Putamen (tissue), 1 donor: ENCODE data around the gene MAGI3.
"Not testable (repeated sequence)": the region's sequence is repeated elsewhere in the genome, so short reads cannot be mapped to it uniquely, and the experiment has no call there.

Source experiments
- DNase-seq: peaks from one replicate; pipeline ENCODE4 v3.0.0-alpha.2; 2016; ENCODE audit warnings: low spot score

The MAGI3 gene

DNA sequence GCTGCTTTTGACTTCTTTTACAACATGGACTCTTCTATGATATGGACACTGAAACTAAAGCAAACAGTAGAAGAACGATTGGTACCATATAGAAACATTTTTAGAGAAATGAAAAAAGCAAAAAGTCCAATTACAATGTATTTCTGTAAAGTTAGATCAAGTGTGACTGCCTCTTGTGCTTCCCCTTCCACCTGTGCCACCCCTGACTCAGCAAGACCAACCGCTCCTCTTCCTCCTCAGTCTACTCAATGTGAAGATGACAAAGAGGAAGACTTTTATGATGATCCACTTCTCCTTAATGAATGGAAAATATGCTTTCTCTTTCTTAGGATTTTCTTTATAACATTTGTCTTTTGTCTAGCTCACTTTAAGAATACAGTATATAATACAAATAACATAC is 302.0 kb downstream of the MAGI3 start:
- DNase-seq: no peak

- no peak for DNase-seq
These were observed 302.6 kb downstream of the MAGI3 start for GRCh38 chr1:113692824-113693431.

- DNase-seq: no peak
These were observed 304.6 kb downstream of the MAGI3 start for GRCh38 chr1:113694910-113695309.

DNA sequence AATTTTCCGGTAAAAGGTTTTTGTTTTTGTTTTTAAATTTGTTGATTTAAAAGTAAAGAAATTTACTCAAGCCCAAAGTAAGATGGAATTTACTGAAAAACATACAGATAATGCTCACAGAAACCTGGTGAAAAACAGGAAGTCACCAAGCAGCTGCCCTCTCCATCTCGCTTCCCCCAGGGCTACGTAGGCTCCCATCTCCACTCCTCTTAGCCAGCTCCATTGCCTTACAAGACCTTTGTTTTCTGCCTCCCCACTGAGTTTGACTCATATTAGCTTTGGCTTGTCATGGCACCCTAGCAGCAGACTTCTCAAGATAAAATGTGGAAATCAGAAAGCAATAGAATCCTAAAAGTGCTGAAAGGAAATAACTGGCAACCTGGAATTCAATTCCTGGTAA is 311.1 kb downstream of the MAGI3 start:
- DNase-seq: no peak

DNA sequence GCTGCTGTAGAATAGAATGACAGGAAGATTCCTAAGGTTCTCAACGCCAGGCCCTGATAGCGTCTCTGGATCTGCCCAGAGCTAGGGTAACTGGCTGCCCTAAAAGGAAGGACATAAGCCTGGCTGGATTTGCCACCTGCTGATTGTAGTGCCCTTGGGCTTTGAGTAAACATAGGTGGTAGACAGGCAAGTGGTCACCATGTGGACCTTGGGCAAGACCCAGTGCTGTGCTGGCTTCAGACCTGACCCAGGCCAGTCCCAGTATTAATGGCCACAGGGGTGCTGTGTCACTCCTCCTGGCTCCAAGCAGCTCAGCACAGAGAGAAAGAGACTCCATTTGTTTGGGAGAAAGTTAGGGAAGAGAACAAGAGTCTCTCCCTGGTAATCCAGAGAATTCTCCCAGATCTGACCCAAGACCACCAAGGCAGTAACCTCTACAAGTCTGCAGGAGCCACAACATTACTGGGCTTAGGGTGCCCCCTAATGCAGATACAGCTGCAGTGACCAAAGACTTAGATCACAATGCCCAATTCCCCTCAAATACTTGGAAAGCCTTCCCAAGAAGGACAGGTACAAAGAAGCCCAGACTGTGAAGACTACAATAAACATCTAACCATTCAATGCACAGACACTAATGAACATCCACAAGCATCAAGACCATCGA is 324.4 kb downstream of the MAGI3 start:
- no peak for DNase-seq

DNA sequence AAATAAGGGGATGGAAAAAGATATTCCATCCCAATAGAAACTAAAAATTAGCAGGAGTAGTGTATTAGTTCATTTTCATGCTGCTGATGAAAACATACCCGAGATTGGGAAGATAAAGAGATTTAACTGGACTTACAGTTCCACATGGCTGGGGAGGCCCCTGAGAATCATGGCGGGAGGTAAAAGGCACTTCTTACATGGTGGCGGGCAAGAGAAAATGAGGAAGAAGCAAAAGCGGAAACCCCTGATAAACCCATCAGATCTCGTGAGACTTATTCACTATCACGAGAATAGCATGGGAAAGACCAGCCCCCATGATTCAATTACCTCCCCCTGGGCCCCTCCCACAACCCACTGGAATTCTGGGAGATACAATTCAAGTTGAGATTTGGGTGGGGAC is 327.2 kb downstream of the MAGI3 start:
- not testable (repeated sequence) for DNase-seq

- not testable (repeated sequence) for DNase-seq
These were observed 328.3 kb downstream of the MAGI3 start for GRCh38 chr1:113718621-113719020.

GRCh38 chr1:113721010-113721409 is 330.7 kb downstream of the MAGI3 start:
- no peak for DNase-seq

DNA sequence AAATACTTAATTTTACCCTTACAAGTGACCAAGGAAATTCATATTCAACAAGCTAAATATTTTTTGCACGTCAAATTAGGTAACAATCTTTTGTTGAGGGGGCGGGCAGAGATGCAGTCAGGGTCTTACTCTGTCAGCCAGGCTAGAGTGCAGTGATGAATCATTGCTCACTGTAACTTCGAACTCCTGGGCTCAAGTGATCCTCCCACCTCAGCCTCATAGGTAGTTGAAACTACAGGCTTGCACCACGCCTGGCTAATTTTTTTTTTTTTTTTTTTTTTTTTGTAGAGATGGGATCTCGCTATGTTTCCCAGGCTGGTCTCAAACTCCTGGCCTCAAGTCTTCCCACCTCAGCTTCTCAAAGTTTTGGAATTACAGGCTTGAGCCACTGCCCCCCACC is 342.5 kb downstream of the MAGI3 start:
- no peak for DNase-seq

DNA sequence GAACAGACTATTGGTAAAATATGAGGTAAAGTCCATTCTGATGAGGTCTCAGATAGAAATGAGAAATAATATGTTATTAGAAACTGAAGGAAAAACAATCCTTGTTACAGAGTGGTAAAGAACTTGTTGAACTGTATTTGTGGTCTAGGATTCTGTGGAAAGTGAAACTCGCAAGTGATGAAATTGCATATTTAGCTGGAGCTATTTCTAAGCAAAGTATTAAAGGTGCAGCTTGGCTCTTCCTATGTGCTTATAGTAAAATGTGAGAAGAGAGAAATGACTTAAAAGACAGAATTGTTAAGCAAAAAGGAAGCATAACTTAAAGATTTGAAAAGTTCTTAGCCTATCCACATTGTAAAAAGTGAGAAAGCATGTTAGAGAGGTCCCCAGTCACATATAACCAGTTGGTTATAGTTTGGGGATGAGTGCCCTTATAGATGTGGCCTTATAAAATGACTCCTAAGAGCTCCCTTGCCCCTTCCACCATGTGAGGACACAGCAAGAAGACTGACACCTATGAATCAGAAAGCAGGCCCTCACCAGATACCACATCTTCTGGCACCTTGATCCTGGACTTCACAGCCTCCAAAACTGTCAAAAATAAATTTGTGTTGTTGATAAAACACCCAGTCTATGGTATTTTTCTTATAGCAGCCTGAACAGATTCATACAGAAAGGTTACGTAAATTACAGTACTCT is 344.2 kb downstream of the MAGI3 start:
- DNase-seq: no peak
